HG02759 (cell line): ENCODE data around the gene UPP1.
A peak's percentile ranks its signal among the peaks of the same experiment; 100 is the strongest.

ENCODE experiments used
- ATAC-seq: cut with Tn5 transposase; IDR thresholded peaks from one replicate; pipeline ENCODE4 v1.9.1; 2021; ENCODE audit warnings: mild to moderate bottlenecking, moderate library complexity; ENCODE audit not compliant: unreplicated experiment

UPP1 gene

DNA sequence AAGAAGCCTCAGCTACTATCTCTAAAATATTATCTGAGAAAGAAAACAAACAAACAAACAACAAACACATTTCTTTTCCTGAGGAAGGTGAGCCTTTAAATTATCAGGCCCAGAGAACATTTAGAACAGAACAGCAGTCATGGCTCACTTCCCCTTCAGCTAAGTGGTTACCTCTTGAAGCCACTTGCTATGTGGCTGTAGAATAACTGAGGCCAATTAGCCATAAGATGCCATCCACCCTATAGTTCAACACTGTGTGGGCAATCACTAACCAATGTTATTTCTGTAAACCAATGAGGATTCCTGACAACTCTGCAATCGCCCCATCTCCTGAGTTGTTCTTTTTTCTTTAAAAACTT, 3.7 kb upstream of the UPP1 start:
- ATAC-seq, result peak; percentile 4

- ATAC-seq, result no peak
These were observed 3.1 kb upstream of the UPP1 start for GRCh38 chr7:48085942-48086341.

GRCh38 chr7:48087349-48087748, 1.7 kb upstream of the UPP1 start:
- ATAC-seq, result peak; percentile 11

GRCh38 chr7:48088559-48089045, 463 bp upstream of the UPP1 start:
- ATAC-seq, result peak; percentile 58

DNA sequence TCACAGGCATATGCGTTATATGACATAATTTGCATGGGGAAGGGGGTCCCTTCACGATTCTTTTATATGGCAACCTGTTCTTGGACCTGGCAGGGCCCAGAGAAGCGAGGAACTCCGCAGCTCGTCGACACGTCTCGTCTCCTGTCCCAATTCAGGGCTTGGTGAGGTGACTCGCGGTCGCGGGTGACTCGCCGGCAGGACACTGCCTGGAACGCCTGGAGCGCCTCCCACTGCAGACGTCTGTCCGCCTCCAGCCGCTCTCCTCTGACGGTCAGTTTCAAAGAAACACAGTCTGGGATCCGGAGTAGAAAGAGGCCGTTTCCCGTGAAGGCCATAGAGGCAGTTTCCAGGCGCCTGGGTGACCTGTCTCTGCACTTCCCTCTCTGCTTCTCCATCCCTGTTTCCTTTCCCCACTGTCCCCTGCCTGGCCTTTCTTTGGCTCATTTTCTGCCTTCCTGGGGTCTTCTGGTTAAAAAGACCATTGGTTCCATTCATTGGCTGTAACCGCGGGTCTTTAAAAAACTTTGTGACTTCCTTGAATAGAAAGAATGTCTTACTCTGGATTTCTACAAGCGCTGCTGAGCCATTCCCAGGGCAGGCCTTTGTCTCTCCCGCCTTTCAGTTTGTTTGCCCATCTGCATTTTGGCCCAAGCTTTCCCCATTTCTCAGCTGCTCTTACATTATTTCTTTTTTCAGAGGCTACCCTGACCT, 1.2 kb downstream of the UPP1 start:
- ATAC-seq, result no peak

GRCh38 chr7:48091506-48092433, 2.7 kb downstream of the UPP1 start:
- no peak for ATAC-seq

- ATAC-seq, result no peak
These were observed 5.8 kb downstream of the UPP1 start for GRCh38 chr7:48094861-48095293.

DNA sequence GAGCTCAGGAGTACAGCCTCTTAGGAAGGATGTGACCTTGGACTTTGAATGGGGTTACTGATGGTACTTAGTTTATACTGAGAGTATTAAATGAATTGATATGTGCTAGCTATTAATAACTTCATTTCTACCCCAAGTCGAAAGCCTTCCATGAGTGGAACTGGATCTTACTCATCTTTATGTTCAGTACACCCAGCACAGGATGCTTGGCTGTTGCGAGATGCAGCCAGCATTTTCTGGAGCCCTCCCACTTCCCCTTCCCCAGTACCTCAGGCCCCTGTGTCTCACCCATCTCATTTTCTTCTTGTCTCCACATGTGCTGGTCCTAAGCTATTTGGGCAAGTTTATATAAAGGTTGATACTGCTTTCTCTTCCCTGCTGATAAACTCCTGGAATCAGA, 7.2 kb downstream of the UPP1 start:
- ATAC-seq, result no peak

- no peak for ATAC-seq
These were observed 8.6 kb downstream of the UPP1 start for GRCh38 chr7:48097521-48098231.

DNA sequence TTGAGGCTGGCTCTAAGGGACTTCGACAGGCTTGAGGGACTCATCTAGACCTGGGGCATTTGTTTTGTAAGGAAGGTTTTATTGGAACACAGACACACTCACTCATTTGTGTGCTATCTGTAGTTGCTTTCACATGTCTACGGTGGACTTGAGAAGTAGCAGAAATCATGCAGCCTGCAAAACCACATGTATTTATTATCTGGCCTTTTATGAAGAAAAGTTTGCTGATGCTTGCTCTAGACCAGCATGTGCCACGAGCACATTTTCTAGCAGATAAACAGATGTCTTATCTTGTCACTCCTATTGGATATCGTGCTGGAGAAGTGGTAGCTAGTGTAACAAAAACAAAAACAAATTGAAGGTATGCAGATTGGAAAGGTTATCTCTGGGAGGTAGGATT, 9.8 kb downstream of the UPP1 start:
- ATAC-seq, result no peak

GRCh38 chr7:48099781-48100180, 10.7 kb downstream of the UPP1 start:
- no peak for ATAC-seq

GRCh38 chr7:48101352-48101751, 12.3 kb downstream of the UPP1 start:
- ATAC-seq, result no peak

DNA sequence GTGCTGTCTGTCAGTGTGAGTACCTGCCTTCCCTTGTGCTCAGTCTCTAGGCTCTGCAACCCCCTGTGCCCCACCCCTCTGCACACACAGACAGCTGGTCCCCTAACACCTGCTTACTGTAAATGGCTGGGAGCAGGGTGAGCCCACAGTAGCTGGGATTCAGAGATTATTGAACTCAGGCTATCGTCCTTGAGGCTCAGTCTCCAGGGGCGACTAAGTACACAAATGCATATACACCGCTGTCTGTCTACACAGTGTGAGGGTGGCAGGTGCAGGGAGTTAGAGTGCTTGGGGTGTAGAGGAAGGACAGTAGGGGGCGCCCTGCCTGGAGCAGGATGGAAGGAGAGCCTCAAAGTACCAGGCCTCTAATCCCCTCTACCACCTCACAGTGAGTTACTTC, 12.9 kb downstream of the UPP1 start:
- ATAC-seq, result no peak

DNA sequence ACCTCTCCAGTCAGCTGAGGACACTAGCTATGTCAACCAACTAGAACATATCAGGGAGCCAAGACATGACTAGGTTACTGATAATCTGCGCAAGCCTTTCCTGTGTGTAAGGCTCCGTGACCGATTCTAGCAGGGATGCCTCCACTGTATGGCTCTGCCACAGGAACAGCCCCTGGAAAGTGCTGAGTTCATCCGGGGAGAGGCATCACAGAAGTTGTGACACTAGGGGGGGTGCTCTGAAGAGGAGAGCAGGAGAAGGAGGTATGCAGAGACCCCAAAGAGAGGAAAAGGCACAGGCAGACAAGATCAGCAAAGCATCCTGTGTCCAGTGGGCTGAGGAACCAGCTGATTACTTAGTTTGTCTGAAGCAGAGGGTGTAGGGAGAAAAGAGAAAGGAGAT, 13.5 kb downstream of the UPP1 start:
- ATAC-seq, result no peak

- no peak for ATAC-seq
These were observed 16.0 kb downstream of the UPP1 start for GRCh38 chr7:48105045-48105444.

GRCh38 chr7:48106906-48107659, 18.0 kb downstream of the UPP1 start:
- no peak for ATAC-seq

DNA sequence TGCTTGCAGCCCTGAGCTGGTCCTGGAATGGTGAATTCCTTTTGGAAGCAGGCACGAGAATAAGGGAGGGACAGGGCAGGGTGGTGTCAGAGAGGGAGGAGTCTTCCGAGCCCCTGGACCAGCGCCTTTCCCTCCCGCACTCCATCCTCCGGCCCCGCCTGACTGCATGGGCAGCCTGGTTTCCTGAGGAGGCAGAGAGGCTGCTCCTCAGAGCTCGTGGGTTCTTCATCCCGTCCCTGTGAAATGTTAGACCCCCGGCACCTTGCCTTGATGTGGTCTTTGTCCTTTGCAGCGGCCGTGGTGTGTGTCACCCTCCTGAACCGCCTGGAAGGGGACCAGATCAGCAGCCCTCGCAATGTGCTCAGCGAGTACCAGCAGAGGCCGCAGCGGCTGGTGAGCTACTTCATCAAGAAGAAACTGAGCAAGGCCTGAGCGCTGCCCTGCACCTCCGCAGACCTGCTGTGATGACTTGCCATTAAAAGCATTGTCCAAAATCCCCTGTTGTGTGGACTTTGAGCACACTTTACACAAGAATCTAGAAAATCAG, 18.9 kb downstream of the UPP1 start:
- no peak for ATAC-seq

- no peak for ATAC-seq
These were observed 20.1 kb downstream of the UPP1 start for GRCh38 chr7:48108959-48109847.
